Stomach smooth muscle (tissue), 2 donors: ENCODE measurements around the gene ZFHX3.
A peak's percentile ranks its signal among the peaks of the same experiment; 100 is the strongest.

ENCODE experiments used
- H3K27ac ChIP-seq: one replicate; pipeline ENCODE4 v1.7.0; 2013; ENCODE audit warnings: mild to moderate bottlenecking, low read length, inconsistent platforms
- H3K27me3 ChIP-seq, 2 donors: one replicate each; pipeline ENCODE4 v1.7.0; 2013; ENCODE audit warnings: low read length in 2 of 2; ENCODE audit not compliant: insufficient read depth in 2 of 2, control insufficient read depth in 1 of 2
- H3K36me3 ChIP-seq, 2 donors: one replicate each; pipeline ENCODE4 v1.7.0; 2013; ENCODE audit warnings: low read length in 2 of 2; ENCODE audit not compliant: control insufficient read depth in 2 of 2, insufficient read depth in 2 of 2
- H3K4me1 ChIP-seq: one replicate; pipeline ENCODE4 v1.7.0; 2013; ENCODE audit warnings: low read length; ENCODE audit not compliant: control insufficient read depth, insufficient read depth
- H3K4me3 ChIP-seq, 2 donors: one replicate each; pipeline ENCODE4 v1.7.0; 2013; ENCODE audit warnings: low read length in 2 of 2
- H3K9ac ChIP-seq, 2 donors: one replicate each; pipeline ENCODE4 v1.7.0; 2013; ENCODE audit warnings: low read length in 2 of 2, mild to moderate bottlenecking in 1 of 2
- H3K9me3 ChIP-seq, 2 donors: one replicate each; pipeline ENCODE4 v1.7.0; 2013; ENCODE audit warnings: low read length in 2 of 2; ENCODE audit not compliant: control insufficient read depth in 2 of 2
- donor health status: healthy.
- donor health status: Pancreatic carcinoma.

ZFHX3 gene

GRCh38 chr16:73054813-73055482, 7.0 kb upstream of the ZFHX3 start:
- H3K9me3 ChIP-seq, result no peaks in the 10 kb centered on the region
- peak overlapping the region; percentile 80 for H3K4me3 ChIP-seq
- peaks cover 60% of the 10 kb centered on the region for H3K4me1 ChIP-seq
- H3K27me3 ChIP-seq, result no peaks in the 10 kb centered on the region
- H3K27ac ChIP-seq, result peak overlapping the region; percentile 99
- no peaks in the 10 kb centered on the region for H3K36me3 ChIP-seq
- peak overlapping the region; percentile 88 for H3K9ac ChIP-seq

- Histone ChIP-seq H3K9me3 (no peaks in the 10 kb centered on the region), H3K27ac (peak overlapping the region; percentile 99), H3K4me1 (peaks cover 63% of the 10 kb centered on the region), H3K36me3 (no peaks in the 10 kb centered on the region), H3K4me3 (peak overlapping the region; percentile 29 to 80), H3K9ac (peak overlapping the region; percentile 88), H3K27me3 (no peaks in the 10 kb centered on the region)
Measured at GRCh38 chr16:73054498-73054812, 6.5 kb upstream of the ZFHX3 start.

GRCh38 chr16:73054125-73054484, 6.2 kb upstream of the ZFHX3 start:
- Histone ChIP-seq H3K27ac (peak overlapping the region; percentile 99), H3K27me3 (no peaks in the 10 kb centered on the region), H3K36me3 (no peaks in the 10 kb centered on the region), H3K9ac (peak overlapping the region; percentile 83 to 88), H3K4me3 (peak overlapping the region in 1 of 2 donors; percentile 66), H3K9me3 (no peaks in the 10 kb centered on the region), H3K4me1 (peaks cover 67% of the 10 kb centered on the region)

GRCh38 chr16:73053364-73054124, 5.6 kb upstream of the ZFHX3 start:
- Histone ChIP-seq H3K36me3 (no peaks in the 10 kb centered on the region), H3K27ac (peak overlapping the region; percentile 99), H3K9me3 (no peaks in the 10 kb centered on the region), H3K27me3 (no peaks in the 10 kb centered on the region), H3K4me3 (peak overlapping the region; percentile 5 to 66), H3K9ac (peak overlapping the region; percentile 83 to 88), H3K4me1 (peaks cover 72% of the 10 kb centered on the region)

GRCh38 chr16:73053038-73053363, 5.1 kb upstream of the ZFHX3 start:
- Histone ChIP-seq H3K9ac (peak overlapping the region; percentile 83 to 88), H3K4me1 (peaks cover 75% of the 10 kb centered on the region), H3K4me3 (peak overlapping the region; percentile 5 to 66)

GRCh38 chr16:73052576-73052975, 4.6 kb upstream of the ZFHX3 start:
- Histone ChIP-seq H3K4me1 (peaks cover 75% of the 10 kb centered on the region), H3K9me3 (no peaks in the 10 kb centered on the region), H3K9ac (peak overlapping the region; percentile 83 to 88), H3K27me3 (no peaks in the 10 kb centered on the region), H3K27ac (peak overlapping the region; percentile 99), H3K36me3 (no peaks in the 10 kb centered on the region), H3K4me3 (peak overlapping the region; percentile 5 to 66)

More at GRCh38 chr16:73053038-73053363, 5.1 kb upstream of the ZFHX3 start:
- Histone ChIP-seq H3K27ac (peak overlapping the region; percentile 99), H3K27me3 (no peaks in the 10 kb centered on the region), H3K9me3 (no peaks in the 10 kb centered on the region), H3K36me3 (no peaks in the 10 kb centered on the region)

GRCh38 chr16:73051961-73052360, 4.0 kb upstream of the ZFHX3 start:
- H3K27me3 ChIP-seq, result no peaks in the 10 kb centered on the region
- H3K4me3 ChIP-seq, result peak overlapping the region; percentile 9 to 66
- no peaks in the 10 kb centered on the region for H3K9me3 ChIP-seq
- H3K9ac ChIP-seq, result peak overlapping the region; percentile 83 to 88
- no peaks in the 10 kb centered on the region for H3K36me3 ChIP-seq
- H3K27ac ChIP-seq, result peak overlapping the region; percentile 99
- peaks cover 81% of the 10 kb centered on the region for H3K4me1 ChIP-seq

- H3K27me3 ChIP-seq, result no peaks in the 10 kb centered on the region
- H3K9ac ChIP-seq, result peak overlapping the region; percentile 68 to 88
- H3K4me3 ChIP-seq, result peak overlapping the region; percentile 3 to 5
- H3K27ac ChIP-seq, result peak overlapping the region; percentile 99
- H3K9me3 ChIP-seq, result no peaks in the 10 kb centered on the region
- no peaks in the 10 kb centered on the region for H3K36me3 ChIP-seq
- peaks cover 83% of the 10 kb centered on the region for H3K4me1 ChIP-seq
Measured at GRCh38 chr16:73051226-73051625, 3.3 kb upstream of the ZFHX3 start.

GRCh38 chr16:73050201-73051099, 2.5 kb upstream of the ZFHX3 start:
- H3K36me3 ChIP-seq, result no peaks in the 10 kb centered on the region
- no peaks in the 10 kb centered on the region for H3K9me3 ChIP-seq
- peaks cover 82% of the 10 kb centered on the region for H3K4me1 ChIP-seq
- no peaks in the 10 kb centered on the region for H3K27me3 ChIP-seq
- peak overlapping the region; percentile 16 to 52 for H3K4me3 ChIP-seq
- peak overlapping the region; percentile 99 for H3K27ac ChIP-seq
- H3K9ac ChIP-seq, result peak overlapping the region; percentile 68 to 88

GRCh38 chr16:73049511-73049910, 1.6 kb upstream of the ZFHX3 start:
- H3K9me3 ChIP-seq, result no peaks in the 10 kb centered on the region
- H3K4me1 ChIP-seq, result peaks cover 78% of the 10 kb centered on the region
- no peaks in the 10 kb centered on the region for H3K36me3 ChIP-seq
- peak overlapping the region; percentile 42 to 88 for H3K9ac ChIP-seq
- no peaks in the 10 kb centered on the region for H3K27me3 ChIP-seq
- H3K4me3 ChIP-seq, result peak overlapping the region; percentile 52 to 54
- peak overlapping the region; percentile 99 for H3K27ac ChIP-seq
